Mucosa of descending colon (tissue), 3 donors: ENCODE data around the gene RPL21. TPM values are rescaled to one million over a fixed set of nuclear protein-coding genes. Genes with fewer than 3 reads are reported as not detected.

Experiments
- ATAC-seq: fragments of 200-7000 bp; cut with Tn5 transposase; one replicate; pipeline ENCODE4 v1.9.1; 2020; ENCODE audit warnings: mild to moderate bottlenecking, moderate library complexity
- DNase-seq, 3 donors: peaks; one replicate each; pipeline ENCODE4 v3.0.0-alpha.2; 2020
- H3K36me3 ChIP-seq: fragments of 200-600 bp; one replicate; pipeline ENCODE4 v1.8.0; 2021; ENCODE audit warnings: low read depth, mild to moderate bottlenecking
- H3K4me1 ChIP-seq: fragments of 200-600 bp; one replicate; pipeline ENCODE4 v1.8.0; 2021; ENCODE audit warnings: low read depth, mild to moderate bottlenecking
- H3K4me3 ChIP-seq: fragments of 200-600 bp; one replicate; pipeline ENCODE4 v1.8.0; 2021; ENCODE audit warnings: mild to moderate bottlenecking
- H3K9me3 ChIP-seq: fragments of 200-600 bp; one replicate; pipeline ENCODE4 v1.8.0; 2021; ENCODE audit warnings: mild to moderate bottlenecking
- intact Hi-C, 2 donors: fragments of 100-400 bp; cut with DNase I in 1 of 2; cut with micrococcal nuclease in 1 of 2; formaldehyde crosslinking; loops; one replicate each; pipeline versions ENCODE4 v1.11.0 to v1.11.1; 2022; cut with DNase I, micrococcal nuclease
- total RNA-seq, 3 donors: library from RNA; stranded (reverse); fragmentation: NEBNext Ultra II Directional in 2 of 3; extraction: Animal tissue kit (Norgen Biotek cat#: 25700) in 2 of 3; gene quantifications; one replicate each; pipeline versions ENCODE4 v1.2.1 to v1.2.4, GENCODE V29; 2021 to 2023
- TF ChIP-seq, protein P1 (sequence below): fragments of 200-600 bp; IDR thresholded peaks from one replicate; pipeline ENCODE4 v1.8.0; 2022; ENCODE audit warnings: antibody characterized with exemption, mild to moderate bottlenecking
- donor health status: DM: no; HTN: no; CAD: no; lungs with moderate emphysema.
- donor health status: DM: no; HTN: no; CAD: no.
- donor health status: DM: no; HTN: yes; CAD: no.

The RPL21 gene
- total RNA-seq, 3 donors from 2014 or later: 721 to 896 (median 791) TPM

GRCh38 chr13:27267596-27267995 is 16.2 kb downstream of the RPL21 start:
- H3K4me3 ChIP-seq: no peak overlapping the region
- intact Hi-C loops: no loop called here
- ATAC-seq: no peak

GRCh38 chr13:27269114-27269665 is 17.8 kb downstream of the RPL21 start:
- TF ChIP-seq, protein P1, sequence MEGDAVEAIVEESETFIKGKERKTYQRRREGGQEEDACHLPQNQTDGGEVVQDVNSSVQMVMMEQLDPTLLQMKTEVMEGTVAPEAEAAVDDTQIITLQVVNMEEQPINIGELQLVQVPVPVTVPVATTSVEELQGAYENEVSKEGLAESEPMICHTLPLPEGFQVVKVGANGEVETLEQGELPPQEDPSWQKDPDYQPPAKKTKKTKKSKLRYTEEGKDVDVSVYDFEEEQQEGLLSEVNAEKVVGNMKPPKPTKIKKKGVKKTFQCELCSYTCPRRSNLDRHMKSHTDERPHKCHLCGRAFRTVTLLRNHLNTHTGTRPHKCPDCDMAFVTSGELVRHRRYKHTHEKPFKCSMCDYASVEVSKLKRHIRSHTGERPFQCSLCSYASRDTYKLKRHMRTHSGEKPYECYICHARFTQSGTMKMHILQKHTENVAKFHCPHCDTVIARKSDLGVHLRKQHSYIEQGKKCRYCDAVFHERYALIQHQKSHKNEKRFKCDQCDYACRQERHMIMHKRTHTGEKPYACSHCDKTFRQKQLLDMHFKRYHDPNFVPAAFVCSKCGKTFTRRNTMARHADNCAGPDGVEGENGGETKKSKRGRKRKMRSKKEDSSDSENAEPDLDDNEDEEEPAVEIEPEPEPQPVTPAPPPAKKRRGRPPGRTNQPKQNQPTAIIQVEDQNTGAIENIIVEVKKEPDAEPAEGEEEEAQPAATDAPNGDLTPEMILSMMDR: no peak
- Histone ChIP-seq H3K9me3 (no peaks in the 10 kb centered on the region), H3K36me3 (no peaks in the 10 kb centered on the region), H3K4me1 (peaks cover 13% of the 10 kb centered on the region), H3K4me3 (no peak overlapping the region)
- intact Hi-C loops: no loop called here
- DNase-seq (no peak), ATAC-seq (no peak)

More at GRCh38 chr13:27267596-27267995, 16.2 kb downstream of the RPL21 start:
- Histone ChIP-seq H3K9me3 (no peaks in the 10 kb centered on the region), H3K36me3 (no peaks in the 10 kb centered on the region), H3K4me1 (peaks cover 8% of the 10 kb centered on the region)
- TF ChIP-seq, protein P1: no peak
- no peak for DNase-seq

DNA sequence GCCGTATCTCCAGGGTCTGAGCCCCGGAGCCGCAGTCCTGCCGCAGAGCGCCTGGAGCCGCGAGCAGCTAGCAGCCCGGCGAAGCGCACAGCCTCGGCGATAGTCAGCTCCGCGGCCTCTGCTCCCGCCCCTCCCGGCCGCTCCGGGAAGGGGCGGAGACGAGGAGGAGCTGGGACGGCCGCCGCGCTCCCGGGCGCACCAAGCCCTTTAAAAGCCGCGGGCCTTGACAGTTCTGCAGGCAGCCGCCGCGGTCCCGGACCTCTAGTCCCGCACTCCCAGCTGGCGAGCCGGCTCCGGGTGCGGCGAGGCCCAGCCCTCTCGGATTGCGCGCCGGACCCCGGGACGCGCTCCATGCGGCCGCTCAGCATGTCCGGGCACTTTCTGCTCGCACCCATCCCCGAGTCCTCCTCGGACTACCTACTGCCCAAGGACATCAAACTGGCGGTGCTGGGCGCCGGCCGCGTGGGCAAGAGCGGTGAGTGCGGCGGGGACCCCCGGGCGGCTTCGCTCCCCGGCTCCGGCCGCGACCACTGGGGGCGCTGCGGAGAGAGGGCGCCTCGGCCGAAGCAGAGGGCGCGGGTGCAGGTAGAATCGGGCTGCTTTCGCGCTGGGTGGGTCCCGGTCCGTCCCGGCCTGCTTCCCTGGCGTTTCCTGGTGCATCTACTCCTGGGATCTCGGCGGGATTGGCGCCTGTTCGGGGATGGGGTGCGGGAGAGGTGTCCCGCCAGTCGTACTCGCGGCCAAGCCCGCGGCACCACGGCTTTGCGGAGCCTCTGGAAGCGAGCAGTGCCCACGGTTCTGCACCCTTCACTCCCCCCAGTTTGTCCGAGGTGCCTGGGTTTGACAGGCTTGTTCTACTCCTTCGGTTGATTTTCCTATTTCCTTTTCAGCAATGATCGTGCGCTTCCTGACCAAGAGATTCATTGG is 19.5 kb downstream of the RPL21 start, which contains the start of gene RASL11A:
TSS of gene RASL11A (plus strand) at position 237 of the 927 bp plus-strand sequence. CDS start at position 352, 115 bp downstream.
- intact Hi-C loops: loop anchor here (10.0 kb wide), 2 partner anchors 84 to 286 kb away; no protein-coding TSS in a partner anchor
- TF ChIP-seq, protein P1: peak; percentile 94
- ATAC-seq (peak; percentile 96), DNase-seq (peak; percentile 85 to 93 (median 92))
- peaks cover 15% of the 10 kb centered on the region for H3K4me1 ChIP-seq
- no peaks in the 10 kb centered on the region for H3K36me3 ChIP-seq
- peak within 1 kb of the TSS; percentile 65 for H3K4me3 ChIP-seq
- H3K9me3 ChIP-seq: no peaks in the 10 kb centered on the region

GRCh38 chr13:27271570-27272096 is 20.3 kb downstream of the RPL21 start:
- ATAC-seq (no peak), DNase-seq (no peak)
- H3K4me3 ChIP-seq: peak overlapping the region; percentile 65
- peaks cover 15% of the 10 kb centered on the region for H3K4me1 ChIP-seq
- no peaks in the 10 kb centered on the region for H3K36me3 ChIP-seq
- intact Hi-C loops: loop anchor here (10.0 kb wide), 2 partner anchors 83 to 287 kb away; no protein-coding TSS in a partner anchor
- H3K9me3 ChIP-seq: no peaks in the 10 kb centered on the region
- TF ChIP-seq, protein P1: no peak

GRCh38 chr13:27273658-27274425 is 22.5 kb downstream of the RPL21 start:
- no peak for ATAC-seq
- H3K4me3 ChIP-seq: no peak overlapping the region
- DNase-seq: no peak
- H3K4me1 ChIP-seq: peaks cover 15% of the 10 kb centered on the region
- intact Hi-C loops: loop anchor here (10.0 kb wide), 2 partner anchors 81 to 289 kb away; no protein-coding TSS in a partner anchor
- H3K36me3 ChIP-seq: no peaks in the 10 kb centered on the region
- no peaks in the 10 kb centered on the region for H3K9me3 ChIP-seq
- TF ChIP-seq, protein P1: no peak
